Lower lobe of right lung (tissue), 2 donors: ENCODE data around the gene OSBPL3. TPM values are rescaled to one million over a fixed set of nuclear protein-coding genes. Genes with fewer than 3 reads are reported as not detected.

Source experiments
- ATAC-seq, 2 donors: fragments of 200-7000 bp; cut with Tn5 transposase; one replicate each; pipeline ENCODE4 v1.9.1; 2020 to 2022; ENCODE audit warnings: mild to moderate bottlenecking in 2 of 2, moderate library complexity in 2 of 2
- DNase-seq: peaks from one replicate; pipeline ENCODE4 v3.0.0-alpha.2; 2020
- H3K27ac ChIP-seq: fragments of 200-600 bp; one replicate; pipeline ENCODE4 v1.8.0; 2022
- H3K27me3 ChIP-seq: fragments of 200-600 bp; one replicate; pipeline ENCODE4 v1.8.0; 2022; ENCODE audit warnings: low read depth
- H3K36me3 ChIP-seq: fragments of 200-600 bp; one replicate; pipeline ENCODE4 v1.8.0; 2022; ENCODE audit warnings: mild to moderate bottlenecking
- H3K4me1 ChIP-seq: fragments of 200-600 bp; one replicate; pipeline ENCODE4 v1.8.0; 2022
- H3K4me3 ChIP-seq: fragments of 200-600 bp; one replicate; pipeline ENCODE4 v1.8.0; 2022; ENCODE audit warnings: mild to moderate bottlenecking
- H3K9me3 ChIP-seq: fragments of 200-600 bp; one replicate; pipeline ENCODE4 v1.8.0; 2022
- CTCF ChIP-seq: fragments of 200-600 bp; IDR thresholded peaks from one replicate; pipeline ENCODE4 v1.8.0; 2022; ENCODE audit warnings: antibody characterized with exemption, mild to moderate bottlenecking
- intact Hi-C: fragments of 100-400 bp; cut with DNase I; formaldehyde crosslinking; loops from one replicate; pipeline ENCODE4 v1.11.0; 2022
- total RNA-seq: library from RNA; stranded (reverse); fragmentation: NEBNext Ultra II Directional; extraction: Animal tissue kit (Norgen Biotek cat#: 25700); gene quantifications from one replicate; pipeline ENCODE4 v1.2.1, GENCODE V29; 2021
- donor health status: DM: no; HTN: yes; CAD: no; lungs with severe emphysema.

The OSBPL3 gene
- total RNA-seq, 1 donor from 2014 or later: 24.9 TPM

- Histone ChIP-seq H3K4me1 (peaks cover 54% of the 10 kb centered on the region), H3K27ac (no peak overlapping the region), H3K36me3 (peaks cover 1% of the 10 kb centered on the region), H3K9me3 (no peaks in the 10 kb centered on the region), H3K4me3 (no peak overlapping the region), H3K27me3 (no peaks in the 10 kb centered on the region)
- ATAC-seq (no peak), DNase-seq (no peak)
- TF ChIP-seq CTCF: no peak
- intact Hi-C loops: no loop called here
Observed at GRCh38 chr7:24824896-24825295, 155.1 kb downstream of the OSBPL3 start.

- Histone ChIP-seq H3K4me3 (no peak overlapping the region), H3K27me3 (no peaks in the 10 kb centered on the region), H3K4me1 (peaks cover 57% of the 10 kb centered on the region), H3K36me3 (no peaks in the 10 kb centered on the region), H3K27ac (no peak overlapping the region), H3K9me3 (no peaks in the 10 kb centered on the region)
- DNase-seq (no peak), ATAC-seq (no peak)
- no peak for TF ChIP-seq CTCF
- intact Hi-C loops: no loop called here
Observed at GRCh38 chr7:24824400-24824799, 155.6 kb downstream of the OSBPL3 start.

GRCh38 chr7:24821754-24822054 lies 158.3 kb downstream of the OSBPL3 start:
- intact Hi-C loops: no loop called here
- Histone ChIP-seq H3K4me3 (no peak overlapping the region), H3K27ac (peak overlapping the region; percentile 70), H3K36me3 (peaks cover 6% of the 10 kb centered on the region), H3K4me1 (peaks cover 47% of the 10 kb centered on the region), H3K9me3 (no peaks in the 10 kb centered on the region), H3K27me3 (no peaks in the 10 kb centered on the region)
- no peak for TF ChIP-seq CTCF
- ATAC-seq: no peak
- no peak for DNase-seq

GRCh38 chr7:24821045-24821753 lies 158.8 kb downstream of the OSBPL3 start:
- H3K36me3 ChIP-seq: peaks cover 11% of the 10 kb centered on the region
- H3K27ac ChIP-seq: peak overlapping the region; percentile 70
- no peaks in the 10 kb centered on the region for H3K9me3 ChIP-seq
- H3K27me3 ChIP-seq: no peaks in the 10 kb centered on the region
- H3K4me3 ChIP-seq: no peak overlapping the region
- H3K4me1 ChIP-seq: peaks cover 41% of the 10 kb centered on the region
- DNase-seq (peak; percentile 72), ATAC-seq (peak; percentile 86 to 90)
- TF ChIP-seq CTCF: no peak
- intact Hi-C loops: no loop called here

DNA sequence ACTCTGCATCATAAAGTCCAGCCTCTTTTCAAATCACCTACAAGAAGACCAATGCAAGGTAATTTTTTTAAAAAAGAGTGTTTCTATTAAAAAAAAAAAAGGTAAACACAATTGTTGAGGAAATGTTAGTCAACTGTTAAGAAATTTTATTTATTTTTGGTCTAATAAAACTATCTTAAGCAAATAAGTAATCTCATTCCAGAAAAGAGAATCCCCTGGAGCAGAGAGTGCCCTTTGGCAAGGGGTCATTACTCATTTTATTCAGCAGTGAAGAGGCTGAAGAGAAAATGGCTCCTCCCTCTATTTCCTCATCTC lies 159.3 kb downstream of the OSBPL3 start:
- DNase-seq: no peak
- Histone ChIP-seq H3K27ac (peak overlapping the region; percentile 70), H3K36me3 (peaks cover 15% of the 10 kb centered on the region), H3K27me3 (no peaks in the 10 kb centered on the region), H3K4me1 (peaks cover 36% of the 10 kb centered on the region), H3K4me3 (no peak overlapping the region), H3K9me3 (no peaks in the 10 kb centered on the region)
- no peak for ATAC-seq
- no peak for TF ChIP-seq CTCF
- intact Hi-C loops: no loop called here
